ENCODE results near the gene UPB1.

DNA sequence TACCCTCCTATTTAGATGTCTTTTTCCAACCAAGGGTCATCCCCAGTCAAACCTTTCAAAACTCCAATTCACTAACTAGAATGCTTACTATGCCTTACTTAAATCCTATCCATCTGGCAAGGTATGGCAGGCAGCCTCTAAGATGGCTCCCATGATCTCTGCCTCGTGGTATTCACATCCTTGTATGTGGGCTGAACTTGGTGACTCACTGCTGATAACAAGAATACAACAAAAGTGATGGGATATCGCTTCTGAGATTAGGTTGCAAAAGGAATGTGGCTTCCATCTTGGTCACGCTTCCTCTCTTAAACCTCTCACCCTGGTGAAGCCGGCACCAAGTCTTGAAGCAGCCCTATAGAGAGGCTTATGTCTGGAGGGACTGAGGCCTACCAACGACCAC is 29.6 kb upstream of the UPB1 start:
- TF ChIP-seq, protein P1, sequence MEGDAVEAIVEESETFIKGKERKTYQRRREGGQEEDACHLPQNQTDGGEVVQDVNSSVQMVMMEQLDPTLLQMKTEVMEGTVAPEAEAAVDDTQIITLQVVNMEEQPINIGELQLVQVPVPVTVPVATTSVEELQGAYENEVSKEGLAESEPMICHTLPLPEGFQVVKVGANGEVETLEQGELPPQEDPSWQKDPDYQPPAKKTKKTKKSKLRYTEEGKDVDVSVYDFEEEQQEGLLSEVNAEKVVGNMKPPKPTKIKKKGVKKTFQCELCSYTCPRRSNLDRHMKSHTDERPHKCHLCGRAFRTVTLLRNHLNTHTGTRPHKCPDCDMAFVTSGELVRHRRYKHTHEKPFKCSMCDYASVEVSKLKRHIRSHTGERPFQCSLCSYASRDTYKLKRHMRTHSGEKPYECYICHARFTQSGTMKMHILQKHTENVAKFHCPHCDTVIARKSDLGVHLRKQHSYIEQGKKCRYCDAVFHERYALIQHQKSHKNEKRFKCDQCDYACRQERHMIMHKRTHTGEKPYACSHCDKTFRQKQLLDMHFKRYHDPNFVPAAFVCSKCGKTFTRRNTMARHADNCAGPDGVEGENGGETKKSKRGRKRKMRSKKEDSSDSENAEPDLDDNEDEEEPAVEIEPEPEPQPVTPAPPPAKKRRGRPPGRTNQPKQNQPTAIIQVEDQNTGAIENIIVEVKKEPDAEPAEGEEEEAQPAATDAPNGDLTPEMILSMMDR (IDR thresholded peaks at IDR 0.05): no peak
- no peak for TF ChIP-seq POLR2AphosphoS5 (IDR thresholded peaks at IDR 0.05)

Measured in prostate gland (tissue), 2 donors.